HG03342 (cell line): Measurements from ENCODE around the gene MTMR11.
"Not testable (repeated sequence)": the region's sequence is repeated elsewhere in the genome, so short reads cannot be mapped to it uniquely, and the experiment has no call there.

Experiments used
- ATAC-seq: cut with Tn5 transposase; IDR thresholded peaks from one replicate; pipeline ENCODE4 v1.9.1; 2021; ENCODE audit warnings: mild to moderate bottlenecking, moderate library complexity; ENCODE audit not compliant: unreplicated experiment

The MTMR11 gene, protein sequence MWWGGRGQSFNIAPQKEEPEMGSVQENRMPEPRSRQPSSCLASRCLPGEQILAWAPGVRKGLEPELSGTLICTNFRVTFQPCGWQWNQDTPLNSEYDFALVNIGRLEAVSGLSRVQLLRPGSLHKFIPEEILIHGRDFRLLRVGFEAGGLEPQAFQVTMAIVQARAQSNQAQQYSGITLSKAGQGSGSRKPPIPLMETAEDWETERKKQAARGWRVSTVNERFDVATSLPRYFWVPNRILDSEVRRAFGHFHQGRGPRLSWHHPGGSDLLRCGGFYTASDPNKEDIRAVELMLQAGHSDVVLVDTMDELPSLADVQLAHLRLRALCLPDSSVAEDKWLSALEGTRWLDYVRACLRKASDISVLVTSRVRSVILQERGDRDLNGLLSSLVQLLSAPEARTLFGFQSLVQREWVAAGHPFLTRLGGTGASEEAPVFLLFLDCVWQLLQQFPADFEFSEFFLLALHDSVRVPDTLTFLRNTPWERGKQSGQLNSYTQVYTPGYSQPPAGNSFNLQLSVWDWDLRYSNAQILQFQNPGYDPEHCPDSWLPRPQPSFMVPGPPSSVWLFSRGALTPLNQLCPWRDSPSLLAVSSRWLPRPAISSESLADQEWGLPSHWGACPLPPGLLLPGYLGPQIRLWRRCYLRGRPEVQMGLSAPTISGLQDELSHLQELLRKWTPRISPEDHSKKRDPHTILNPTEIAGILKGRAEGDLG

DNA sequence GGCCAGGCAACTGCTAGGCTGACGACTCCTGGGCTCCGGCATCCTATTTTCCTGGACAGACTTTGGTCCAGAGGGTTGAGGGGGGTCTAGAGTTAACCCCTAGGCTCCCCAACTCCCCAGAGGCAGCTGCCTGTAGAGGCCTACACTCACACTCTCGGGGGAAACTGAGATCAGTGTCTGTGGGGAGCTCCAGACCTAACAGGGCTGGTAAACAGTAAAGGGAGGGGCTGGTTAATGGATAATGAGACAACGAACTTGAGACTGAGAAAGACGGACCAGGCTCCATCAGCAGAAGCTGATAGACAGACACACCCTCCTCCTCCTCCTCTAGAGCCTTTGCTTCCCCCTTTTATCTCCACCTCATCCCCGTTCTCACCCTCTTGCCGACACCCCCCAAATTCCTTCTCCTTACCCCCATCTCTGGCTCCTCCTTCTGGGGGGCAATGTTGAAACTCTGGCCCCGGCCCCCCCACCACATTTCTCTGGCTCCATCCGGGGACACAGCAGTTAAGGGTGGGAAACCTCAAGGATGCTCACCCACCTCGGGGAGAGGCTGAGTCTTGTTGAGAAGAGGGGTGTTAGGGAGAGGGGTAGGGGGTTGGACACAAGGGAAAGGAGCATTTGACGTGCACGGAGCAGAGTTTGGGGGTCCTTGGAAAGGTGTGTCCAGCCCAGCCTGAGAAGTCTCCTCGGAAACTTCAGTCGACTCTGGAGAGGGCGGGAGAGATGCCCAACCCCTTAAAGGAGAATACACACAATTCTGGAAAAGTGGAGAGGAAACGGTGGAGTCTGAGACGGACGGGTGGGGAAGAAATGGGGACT lies at the start of gene MTMR11:
MTMR11 (minus strand) TSS at position 710 of the 822 bp plus-strand sequence; CDS start at position 478, 232 bp downstream.
- ATAC-seq = no peak

DNA sequence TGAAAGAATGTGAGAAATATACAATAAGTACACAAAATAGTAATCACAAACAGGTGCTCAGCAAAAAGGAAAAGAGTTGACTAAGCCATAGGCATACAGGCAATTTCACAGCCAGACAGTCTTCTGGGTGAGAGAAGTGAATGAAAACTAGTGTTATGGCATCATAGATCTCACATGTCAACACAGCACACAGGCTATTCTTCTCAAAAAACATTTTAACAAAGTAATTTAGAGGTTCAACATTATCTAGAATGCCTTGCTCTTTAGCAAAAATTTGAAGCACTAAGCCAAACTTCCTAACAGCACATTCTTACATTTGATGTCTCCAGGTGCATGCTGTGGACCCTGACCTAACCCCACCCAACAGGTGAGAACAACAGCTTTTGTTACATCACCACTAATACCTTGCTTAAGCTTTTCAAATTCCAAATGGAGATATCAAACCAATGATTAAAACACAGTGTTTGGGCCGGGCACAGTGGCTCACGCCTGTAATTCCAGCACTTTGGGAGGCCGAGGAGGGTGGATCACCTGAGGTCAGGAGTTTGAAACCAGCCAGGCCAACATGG lies 43.4 kb upstream of the MTMR11 start:
- no peak for ATAC-seq

DNA sequence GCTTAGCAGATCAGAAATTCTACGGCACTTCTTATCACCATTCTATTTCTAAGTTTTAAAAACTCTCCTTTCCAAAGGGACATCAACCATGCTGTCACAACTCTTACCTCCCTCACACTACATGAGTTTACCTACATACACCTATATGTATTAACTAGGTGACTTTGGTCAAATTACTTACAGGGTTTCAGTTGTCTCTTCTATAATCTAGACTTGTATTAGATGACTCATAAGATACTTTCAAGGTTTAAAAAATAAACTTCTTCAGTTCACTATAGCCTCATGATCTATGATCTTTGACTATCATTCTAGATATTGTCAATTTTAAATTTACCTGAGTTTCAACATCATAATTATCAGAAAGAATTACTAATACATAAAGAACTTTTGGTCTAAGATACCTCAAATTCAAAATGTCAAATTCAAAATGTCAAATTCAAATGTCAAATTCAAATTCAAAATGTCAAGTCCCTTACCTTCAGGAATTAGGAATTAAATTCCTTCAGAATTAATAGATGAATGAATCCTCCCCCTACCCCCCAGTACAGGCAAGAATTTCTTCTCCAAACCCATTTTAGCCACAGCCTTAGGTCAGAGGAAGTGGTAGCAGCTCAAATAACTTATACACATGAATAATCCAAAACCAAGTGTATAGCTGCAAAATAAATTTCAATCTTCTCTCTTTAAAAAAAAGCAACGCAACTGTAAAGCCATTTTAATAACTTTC lies 42.7 kb upstream of the MTMR11 start:
- no peak for ATAC-seq

DNA sequence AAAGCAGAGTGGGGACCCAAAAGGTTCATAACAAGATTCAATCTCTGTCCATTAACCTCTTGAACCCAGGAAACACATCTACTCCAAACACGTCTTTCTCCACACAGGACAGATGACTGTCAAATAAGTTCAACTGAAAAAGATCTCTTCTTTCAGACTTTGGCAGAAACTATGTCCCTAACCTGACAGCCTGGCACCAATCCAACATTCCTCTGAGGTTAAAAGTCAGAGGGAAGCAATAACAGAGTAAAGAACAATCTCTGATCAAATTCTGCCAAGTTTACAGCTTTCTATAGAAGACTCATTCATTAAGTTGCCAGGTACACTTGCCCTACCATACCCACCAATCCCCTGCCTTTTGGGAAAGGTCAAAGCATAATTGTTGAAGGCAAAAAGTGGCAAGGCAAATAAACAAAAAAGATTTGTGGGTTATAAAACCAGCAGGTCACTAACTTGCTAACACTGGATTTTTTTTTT lies 41.9 kb upstream of the MTMR11 start:
- no peak for ATAC-seq

DNA sequence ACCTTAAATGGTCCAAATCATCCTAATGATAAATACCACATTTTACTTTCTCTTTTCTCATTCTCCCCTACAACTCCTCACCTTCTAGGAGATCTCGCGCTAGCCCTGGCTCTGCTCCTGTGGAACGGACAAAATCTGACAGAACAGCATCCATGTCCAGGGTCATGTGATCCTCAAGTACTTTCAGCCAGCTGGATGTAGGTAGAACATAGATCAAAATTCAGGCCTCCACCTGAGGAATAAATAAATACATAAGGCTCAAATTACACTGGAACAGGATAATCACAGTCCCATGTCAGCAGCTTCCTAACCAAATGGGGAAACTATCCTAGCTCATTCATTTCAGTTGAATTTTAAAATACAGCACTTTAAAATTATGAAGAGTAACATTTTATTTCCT lies 40.7 kb upstream of the MTMR11 start:
- ATAC-seq = no peak

DNA sequence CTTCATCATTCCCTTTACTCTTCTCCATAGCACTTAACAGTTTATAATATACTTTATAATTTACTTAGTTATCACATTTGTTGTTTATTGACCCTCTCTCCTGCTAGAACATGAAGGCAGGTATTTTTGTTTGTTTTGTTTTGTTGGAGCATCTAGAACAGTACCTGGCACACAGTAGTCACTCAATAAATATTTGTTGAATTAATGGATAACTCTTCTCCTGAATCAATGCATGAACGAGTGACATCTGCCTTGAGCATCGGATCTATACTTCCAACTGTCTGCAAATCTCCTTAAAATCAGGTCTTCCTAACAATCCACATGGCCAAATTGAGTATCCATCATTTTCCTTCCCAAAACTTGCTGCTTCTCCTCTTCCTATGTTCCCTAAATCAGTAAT lies 35.9 kb upstream of the MTMR11 start:
- ATAC-seq = no peak

DNA sequence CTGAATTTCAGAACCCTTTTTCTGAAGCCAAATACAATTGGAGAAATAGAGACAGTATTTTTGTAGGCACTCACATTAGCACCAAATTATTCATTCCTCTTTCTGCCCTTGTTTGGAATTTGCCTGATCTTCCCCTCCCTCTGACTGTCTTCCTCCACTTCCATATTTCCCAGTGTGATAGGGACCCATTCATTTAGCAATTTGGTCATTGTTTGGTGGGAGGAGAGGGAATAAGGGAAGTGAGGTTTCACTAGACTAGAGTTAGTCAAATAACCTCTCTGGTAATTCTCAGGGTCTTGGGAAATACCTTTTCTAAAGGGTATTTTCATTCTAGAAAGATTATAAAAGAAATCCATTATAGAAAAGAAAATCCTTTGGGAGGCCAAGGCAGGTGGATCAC lies 31.0 kb upstream of the MTMR11 start:
- ATAC-seq = no peak

DNA sequence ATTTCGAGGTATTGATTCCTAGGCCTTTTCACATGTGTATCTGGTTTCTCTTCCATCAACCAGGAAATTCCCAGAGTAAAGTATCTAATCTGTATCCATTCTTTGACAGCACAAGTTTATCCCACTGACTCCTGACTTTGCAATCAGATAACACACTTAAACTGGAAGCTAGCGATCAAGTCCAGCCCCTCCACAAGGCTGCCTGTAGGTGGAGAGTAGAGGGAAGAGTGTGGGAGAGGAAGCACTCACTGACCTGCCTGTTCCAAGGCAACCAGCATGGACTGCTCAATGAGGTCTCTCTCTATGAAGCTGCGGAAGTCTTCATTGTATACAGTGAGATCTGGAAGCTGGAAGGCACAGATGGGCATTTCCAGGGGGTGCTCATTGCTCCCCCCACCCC lies 30.4 kb upstream of the MTMR11 start:
- no peak for ATAC-seq

DNA sequence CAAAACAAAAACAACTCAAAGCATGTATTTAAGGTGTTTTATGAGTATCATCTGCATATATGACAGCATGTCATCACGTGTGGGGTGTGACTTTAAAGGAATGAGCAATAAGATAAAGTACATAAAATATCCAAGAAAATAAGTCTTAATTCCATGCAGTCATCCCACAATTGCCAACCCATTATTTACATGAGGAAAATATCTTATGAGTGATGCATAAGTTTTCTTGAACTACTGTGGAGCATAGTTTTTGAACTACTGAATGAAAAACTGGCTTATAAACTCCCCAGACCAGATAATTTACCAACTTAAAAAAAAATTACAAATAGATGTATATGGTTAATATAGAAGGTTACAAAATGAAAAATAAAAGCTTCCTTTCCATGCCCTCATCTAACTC lies 29.7 kb upstream of the MTMR11 start:
- ATAC-seq = no peak

DNA sequence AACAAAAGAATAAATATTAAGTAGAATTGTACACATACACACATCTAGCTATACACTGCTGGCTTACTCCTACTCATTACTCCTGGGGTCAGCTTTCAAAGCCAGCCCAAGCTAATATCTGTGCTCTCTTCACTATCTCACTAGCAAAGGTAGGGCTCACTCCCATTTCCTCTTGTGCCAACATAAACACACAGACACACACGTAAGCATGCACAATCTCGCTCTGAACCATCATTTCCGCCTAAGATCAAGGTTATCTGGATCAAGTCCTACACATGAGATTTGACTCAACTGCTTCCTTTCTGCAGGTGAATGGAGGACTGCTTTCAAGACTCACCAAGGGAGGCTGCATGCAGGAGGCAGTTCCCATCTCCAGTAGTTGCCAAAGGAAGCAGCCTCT lies 28.8 kb upstream of the MTMR11 start:
- no peak for ATAC-seq

DNA sequence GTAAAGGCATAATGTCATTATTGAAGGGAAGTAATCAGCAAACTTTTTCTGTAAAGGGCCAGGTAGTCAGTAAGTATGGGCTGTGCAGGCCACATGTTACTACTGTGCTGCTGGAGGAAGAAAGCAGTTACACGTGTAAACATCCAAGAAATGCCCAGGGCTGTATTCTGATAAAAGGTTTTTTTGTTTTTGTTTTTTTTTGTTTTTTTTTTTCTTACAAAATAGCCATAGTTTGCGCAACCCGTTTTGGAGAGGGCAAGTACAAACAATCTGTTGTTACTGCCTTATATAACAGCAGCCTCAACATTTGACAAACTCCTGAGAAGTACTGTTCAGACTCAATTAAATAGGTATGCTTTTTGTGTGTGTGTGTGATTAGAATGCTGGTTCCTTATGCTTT lies 26.7 kb upstream of the MTMR11 start:
- ATAC-seq = no peak

DNA sequence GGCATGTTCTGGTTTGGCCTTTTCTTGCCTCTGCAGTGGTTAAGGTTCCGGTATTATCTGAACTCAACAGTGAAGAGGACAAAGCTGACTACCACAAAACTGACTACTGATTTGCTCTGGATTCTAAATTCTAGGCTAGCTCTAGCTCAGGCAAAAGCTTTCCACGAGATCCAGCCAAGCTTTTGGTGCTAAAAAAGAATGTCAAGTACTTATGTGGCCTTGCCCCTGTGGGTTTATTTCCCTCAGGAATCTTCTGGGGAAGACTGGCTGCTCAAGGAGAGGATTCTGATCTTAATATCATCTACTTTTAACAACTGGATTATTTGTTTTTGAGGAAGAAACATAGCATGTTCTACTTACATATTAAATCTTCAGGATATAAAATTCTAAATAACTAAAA lies 26.1 kb upstream of the MTMR11 start:
- ATAC-seq = no peak

DNA sequence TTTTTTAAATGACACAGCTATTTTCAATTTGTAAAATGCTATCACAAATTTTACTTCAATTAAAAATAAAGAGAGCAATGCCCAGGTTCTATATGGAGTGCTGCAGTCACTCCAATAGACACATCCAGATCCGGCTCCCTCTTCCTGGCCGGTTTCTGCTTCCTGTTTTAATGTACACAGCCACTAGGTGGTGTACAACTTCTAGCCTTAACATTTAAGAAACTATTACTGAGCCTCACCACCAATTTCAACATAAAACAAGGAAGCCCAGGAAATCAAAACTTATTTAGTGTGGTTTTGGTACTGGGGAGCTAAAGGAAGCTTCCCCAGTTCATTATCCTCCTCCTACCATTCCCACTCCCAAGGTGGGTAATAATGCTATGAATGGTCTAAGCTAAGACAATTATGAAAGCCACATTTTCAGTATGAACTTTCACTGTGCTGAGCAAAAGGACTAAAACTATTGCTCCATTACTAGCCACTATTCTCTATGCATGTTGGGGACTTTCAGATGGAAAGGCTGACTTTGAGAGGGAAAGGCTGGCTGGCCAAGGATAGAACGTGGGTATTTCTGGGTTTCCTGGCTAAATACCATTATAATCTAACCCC lies 25.5 kb upstream of the MTMR11 start:
- ATAC-seq = no peak

DNA sequence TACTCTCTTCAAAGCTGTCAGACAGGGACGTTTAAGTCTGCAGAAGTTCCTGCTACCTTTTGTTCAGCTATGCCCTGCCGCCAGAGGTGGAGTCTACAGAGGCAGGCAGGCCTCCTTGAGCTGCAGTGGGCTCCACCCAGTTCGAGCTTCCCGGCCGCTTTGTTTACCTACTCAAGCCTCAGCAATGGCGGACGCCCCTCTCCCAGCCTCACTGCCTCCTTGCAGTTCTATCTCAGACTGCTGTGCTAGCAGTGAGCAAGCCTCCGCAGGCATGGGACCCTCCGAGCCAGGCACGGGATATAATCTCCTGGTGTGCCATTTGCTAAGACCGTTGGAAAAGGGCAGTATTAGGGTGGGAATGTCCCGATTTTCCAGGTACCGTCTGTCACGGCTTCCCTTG lies 20.9 kb upstream of the MTMR11 start:
- not testable (repeated sequence) for ATAC-seq

DNA sequence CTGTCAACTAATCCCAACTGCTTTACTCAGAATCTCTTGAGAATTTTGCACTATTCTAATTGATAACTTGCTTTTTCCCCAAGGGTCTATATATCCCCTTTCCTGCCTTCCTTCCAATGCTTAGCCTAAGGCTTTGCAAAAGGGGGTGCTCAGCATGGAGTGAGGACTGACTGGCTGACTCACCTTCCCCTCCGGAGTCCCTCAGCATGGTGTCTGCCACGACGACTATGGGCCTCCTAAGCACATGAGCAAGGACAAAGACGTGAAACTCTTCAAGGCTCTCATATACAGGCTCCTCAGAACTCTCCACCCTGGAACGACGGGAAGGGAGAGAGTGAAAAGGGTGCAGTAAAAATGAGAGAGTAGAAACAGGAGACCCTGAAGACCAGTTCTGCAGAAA lies 13.2 kb upstream of the MTMR11 start:
- no peak for ATAC-seq

DNA sequence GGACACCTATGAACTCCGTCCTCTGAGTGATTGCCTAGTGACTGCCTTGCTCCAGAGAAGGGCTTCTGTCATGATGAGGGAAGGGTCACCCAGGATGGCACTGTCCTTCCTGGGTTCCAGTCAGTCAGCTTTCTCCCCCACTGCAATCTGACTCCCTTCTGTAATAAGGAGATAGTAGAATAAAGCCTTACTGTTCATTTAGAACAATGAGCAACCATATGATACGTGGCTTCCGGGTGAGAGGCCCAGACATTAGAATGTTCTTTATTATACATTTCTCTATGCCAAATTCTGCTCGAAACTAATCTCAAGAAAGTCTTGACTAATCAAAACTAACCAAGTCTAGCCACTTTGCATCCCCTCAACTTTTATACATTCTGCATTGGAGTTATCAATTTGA lies 8.5 kb upstream of the MTMR11 start:
- no peak for ATAC-seq

DNA sequence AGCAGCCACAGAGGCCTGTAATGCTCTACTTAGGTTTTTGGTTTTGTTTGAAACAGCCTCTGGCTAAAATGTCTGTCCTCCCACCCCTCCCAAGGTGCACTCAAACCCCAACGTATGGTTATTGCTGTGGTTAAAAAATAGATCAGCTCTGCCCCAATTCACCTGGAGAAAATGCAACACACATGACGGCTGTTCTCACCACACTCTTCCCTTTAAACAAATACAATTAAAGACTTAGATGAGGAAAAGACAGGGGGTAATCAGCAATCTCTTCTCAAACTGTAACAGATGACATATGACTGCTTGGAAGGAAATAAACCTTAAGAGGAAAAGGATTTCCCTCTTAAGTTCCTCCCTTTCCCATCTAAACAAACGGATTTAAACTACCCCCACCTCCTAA lies 6.2 kb upstream of the MTMR11 start:
- ATAC-seq = no peak

DNA sequence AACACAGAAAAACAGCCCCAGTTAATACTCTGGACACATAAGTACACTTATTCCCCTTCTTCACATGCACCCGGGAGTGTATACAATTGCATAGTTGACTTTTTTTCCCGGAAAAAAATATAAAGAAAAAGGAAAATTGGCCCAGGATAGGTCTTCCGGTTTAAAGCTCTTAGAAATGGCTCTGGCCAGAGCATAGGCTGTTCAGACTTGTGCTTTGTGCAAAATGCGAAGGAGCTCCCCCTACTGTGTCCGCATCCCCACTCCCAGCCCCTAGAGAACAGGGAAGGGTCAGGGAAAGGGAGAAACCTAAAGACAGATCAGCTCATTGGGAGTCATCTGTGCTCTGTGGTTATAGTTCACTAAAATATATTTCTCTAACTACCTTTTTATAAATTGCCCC lies 5.5 kb upstream of the MTMR11 start:
- no peak for ATAC-seq

DNA sequence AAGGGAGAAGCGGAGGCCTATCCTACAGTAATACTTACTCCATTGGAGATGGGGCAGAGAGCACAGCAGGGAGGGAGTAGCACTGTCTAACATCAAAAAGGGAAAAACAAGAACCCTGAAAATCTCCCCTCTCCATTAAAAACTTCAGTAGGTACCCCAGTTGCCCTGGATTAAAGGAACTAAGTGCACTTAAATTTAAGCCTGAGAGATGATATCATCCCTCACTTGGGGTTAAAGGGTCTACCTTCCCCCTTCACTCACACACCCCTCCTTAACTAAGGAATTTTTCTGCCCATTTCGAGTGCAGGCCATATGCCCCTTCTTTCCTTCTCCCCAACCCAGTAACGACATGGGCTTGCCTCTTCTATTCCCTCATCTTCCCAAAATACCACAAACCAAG lies 3.7 kb upstream of the MTMR11 start:
- no peak for ATAC-seq

DNA sequence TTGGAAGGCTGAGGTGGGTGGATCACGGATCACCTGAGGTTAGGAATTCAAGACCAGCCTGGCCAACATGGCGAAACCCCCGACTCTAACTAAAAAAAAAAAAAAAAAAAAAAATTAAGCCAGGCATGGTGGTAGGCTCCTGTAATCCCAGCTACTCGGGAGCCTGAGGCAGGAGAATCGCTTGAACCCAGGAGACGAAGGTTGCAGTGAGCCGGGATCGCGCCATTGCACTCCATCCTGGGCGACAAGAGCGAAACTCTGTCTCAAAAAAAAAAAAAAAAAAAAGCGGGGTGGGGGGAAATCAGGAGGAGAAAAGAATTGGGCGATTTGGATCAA lies 2.0 kb upstream of the MTMR11 start:
- not testable (repeated sequence) for ATAC-seq
